Skin of body (tissue), 2 donors: Measurements from ENCODE around the gene PLSCR2. TPM values are rescaled to one million over a fixed set of nuclear protein-coding genes. Genes with fewer than 3 reads are reported as not detected.
"Not testable (repeated sequence)": the region's sequence is repeated elsewhere in the genome, so short reads cannot be mapped to it uniquely, and the experiment has no call there.

Source experiments
- DNase-seq: peaks from one replicate; lab custom pipeline; 2025; lab: John Stamatoyannopoulos, UW
- total RNA-seq: library from RNA; depleted of rRNA; stranded (reverse); fragments of >200 nt; gene quantifications from one replicate; pipeline ENCODE4 v1.2.3, GENCODE V29; 2014

PLSCR2 gene
- not detected for total RNA-seq

- DNase-seq = peak; percentile 26
Observed at GRCh38 chr3:146469150-146470017, at the start of gene PLSCR2. PLSCR2 (minus strand) TSS chr3:146469561; CDS start chr3:146459904, 9,657 bp downstream.

- no peak for DNase-seq
Observed at GRCh38 chr3:146517684-146518435, 48.5 kb upstream of the PLSCR2 start.

GRCh38 chr3:146513386-146514051 lies 44.2 kb upstream of the PLSCR2 start:
- DNase-seq = no peak

- DNase-seq = no peak
Observed at GRCh38 chr3:146511402-146512134, 42.2 kb upstream of the PLSCR2 start.

GRCh38 chr3:146507331-146508120 lies 38.2 kb upstream of the PLSCR2 start:
- DNase-seq = no peak

GRCh38 chr3:146505516-146505915 lies 36.2 kb upstream of the PLSCR2 start:
- DNase-seq = peak; percentile 10

GRCh38 chr3:146504498-146505197 lies 35.3 kb upstream of the PLSCR2 start:
- DNase-seq = no peak

GRCh38 chr3:146503461-146504202 lies 34.3 kb upstream of the PLSCR2 start:
- peak; percentile 7 for DNase-seq

- no peak for DNase-seq
Observed at GRCh38 chr3:146502887-146503460, 33.6 kb upstream of the PLSCR2 start.

- no peak for DNase-seq
Observed at GRCh38 chr3:146501752-146502151, 32.4 kb upstream of the PLSCR2 start.

- no peak for DNase-seq
Observed at GRCh38 chr3:146499701-146500100, 30.3 kb upstream of the PLSCR2 start.

GRCh38 chr3:146498002-146498736 lies 28.8 kb upstream of the PLSCR2 start:
- no peak for DNase-seq

- not testable (repeated sequence) for DNase-seq
Observed at GRCh38 chr3:146497145-146497843, 27.9 kb upstream of the PLSCR2 start.

- DNase-seq = no peak
Observed at GRCh38 chr3:146496726-146497125, 27.4 kb upstream of the PLSCR2 start.

- no peak for DNase-seq
Observed at GRCh38 chr3:146496251-146496650, 26.9 kb upstream of the PLSCR2 start.

- no peak for DNase-seq
Observed at GRCh38 chr3:146493761-146494160, 24.4 kb upstream of the PLSCR2 start.

- no peak for DNase-seq
Observed at GRCh38 chr3:146493221-146493620, 23.9 kb upstream of the PLSCR2 start.
